ENCODE results near the gene PRELID3B.

Gene PRELID3B

GRCh38 chr20:59008715-59009336 lies 33.8 kb downstream of the PRELID3B start:
- H3K27me3 ChIP-seq (ENCODE audit: insufficient read depth, poor library complexity, severe bottlenecking) = no peaks in the 10 kb centered on the region
- no peak overlapping the region for H3K27ac ChIP-seq (replicated peaks)
- no peak overlapping the region for H3K4me3 ChIP-seq (replicated peaks; ENCODE audit: insufficient read depth, low read length)
- TF ChIP-seq SPI1 (IDR thresholded peaks at IDR 0.05; ENCODE audit: borderline replicate concordance, low read depth) (no peak), CTCF (IDR thresholded peaks at IDR 0.05; ENCODE audit: insufficient read depth, low read length) (no peak), GABPA (IDR thresholded peaks at IDR 0.05; ENCODE audit: low read depth) (no peak), REST (IDR thresholded peaks at IDR 0.05; ENCODE audit: insufficient replicate concordance, low read depth) (no peak), POLR2AphosphoS5 (IDR thresholded peaks at IDR 0.05; ENCODE audit: low read depth) (no peak)
- DNase-seq (ENCODE audit: low read depth in 1 of 2, low spot score in 1 of 2) = no peak

- H3K27ac ChIP-seq (replicated peaks) = peak overlapping the region; percentile 87
- H3K4me3 ChIP-seq (replicated peaks; ENCODE audit: insufficient read depth, low read length) = peak overlapping the region; percentile 59
- DNase-seq (ENCODE audit: low read depth in 1 of 2, low spot score in 1 of 2) = peak; percentile 78 to 91
- TF ChIP-seq REST (IDR thresholded peaks at IDR 0.05; ENCODE audit: insufficient replicate concordance, low read depth) (no peak), CTCF (IDR thresholded peaks at IDR 0.05; ENCODE audit: insufficient read depth, low read length) (no peak), POLR2AphosphoS5 (IDR thresholded peaks at IDR 0.05; ENCODE audit: low read depth) (peak; percentile 48; the same call in 1 of the 2 replicates), SPI1 (IDR thresholded peaks at IDR 0.05; ENCODE audit: borderline replicate concordance, low read depth) (peak; percentile 97)
- H3K27me3 ChIP-seq (ENCODE audit: insufficient read depth, poor library complexity, severe bottlenecking) = no peaks in the 10 kb centered on the region
Measured at GRCh38 chr20:59007665-59008511, 34.7 kb downstream of the PRELID3B start.

GRCh38 chr20:59006864-59007664 lies 35.5 kb downstream of the PRELID3B start, which contains the start of gene CTSZ:
Gene CTSZ (minus strand): TSS chr20:59007254. CDS start chr20:59007128, 126 bp downstream.
- DNase-seq (ENCODE audit: low read depth in 1 of 2, low spot score in 1 of 2) = peak; percentile 31 to 71
- TF ChIP-seq GABPA (IDR thresholded peaks at IDR 0.05; ENCODE audit: low read depth) (no peak), SPI1 (IDR thresholded peaks at IDR 0.05; ENCODE audit: borderline replicate concordance, low read depth) (no peak), POLR2AphosphoS5 (IDR thresholded peaks at IDR 0.05; ENCODE audit: low read depth) (no peak; the same call in 1 of the 2 replicates), REST (IDR thresholded peaks at IDR 0.05; ENCODE audit: insufficient replicate concordance, low read depth) (no peak), CTCF (IDR thresholded peaks at IDR 0.05; ENCODE audit: insufficient read depth, low read length) (no peak)
- peak within 1 kb of the TSS; percentile 59 for H3K4me3 ChIP-seq (replicated peaks; ENCODE audit: insufficient read depth, low read length)
- no peaks in the 10 kb centered on the region for H3K27me3 ChIP-seq (ENCODE audit: insufficient read depth, poor library complexity, severe bottlenecking)
- H3K27ac ChIP-seq (replicated peaks) = peak within 1 kb of the TSS; percentile 87

All from HL-60 (cell line).